Adrenal gland (tissue), 12 donors: ENCODE measurements around the gene ACACB. TPM values are rescaled to one million over a fixed set of nuclear protein-coding genes. Genes with fewer than 3 reads are reported as not detected.
A peak's percentile ranks its signal among the peaks of the same experiment; 100 is the strongest.

Experiments used
- DNase-seq, 7 donors: peaks; one replicate each; pipeline ENCODE4 v3.0.0-alpha.2; 2019 to 2020
- H3K27ac ChIP-seq, 5 donors: fragments of 200-600 bp; sonication (generic) in 4 of 5; 1 replicate in 3 of 5; 2 replicates in 2 of 5; pipeline versions ENCODE4 v1.5.1 to v1.8.0; 2016 to 2020; ENCODE audit warnings: mild to moderate bottlenecking in 1 of 5
- H3K27me3 ChIP-seq: fragments of 200-600 bp; 2 replicates; pipeline ENCODE4 v1.8.0; 2021
- H3K36me3 ChIP-seq, 2 donors: fragments of 200-600 bp; replicated peaks in 1 of 2; 1 replicate in 1 of 2; 2 replicates in 1 of 2; pipeline versions ENCODE4 v1.5.1 to v1.8.0; 2018 to 2022
- H3K4me1 ChIP-seq, 2 donors: fragments of 200-600 bp; replicated peaks in 1 of 2; 1 replicate in 1 of 2; 2 replicates in 1 of 2; pipeline versions ENCODE4 v1.5.1 to v1.8.0; 2018 to 2021
- H3K4me3 ChIP-seq, 4 donors: fragments of 200-600 bp; sonication (generic) in 3 of 4; one replicate each; pipeline ENCODE4 v1.5.1; 2016 to 2018
- H3K9me3 ChIP-seq, 3 donors: fragments of 200-600 bp; sonication (generic) in 1 of 3; replicated peaks in 1 of 3; 1 replicate in 2 of 3; 2 replicates in 1 of 3; pipeline versions ENCODE4 v1.5.1 to v1.8.0; 2016 to 2021
- CTCF ChIP-seq, 6 experiments: fragments of 450-650 bp in 4 of 6; fragments of 200-600 bp in 2 of 6; sonication (generic) in 1 of 6; IDR thresholded peaks; 1 replicate in 5 of 6; 2 replicates in 1 of 6; pipeline versions ENCODE4 v1.5.1 to v1.8.0; 2016 to 2021; ENCODE audit warnings: antibody characterized with exemption in 6 of 6, mild to moderate bottlenecking in 2 of 6, moderate library complexity in 1 of 6
- POLR2A ChIP-seq, 2 donors: fragments of 450-650 bp; IDR thresholded peaks; one replicate each; pipeline ENCODE4 v1.6.1; 2017; ENCODE audit warnings: antibody characterized with exemption in 2 of 2, mild to moderate bottlenecking in 2 of 2, moderate library complexity in 1 of 2
- WGBS, 4 donors: extraction: QIAGEN DNeasy Blood & Tissue Kit in 2 of 4; methylation state at CpG; one replicate each; pipeline versions ENCODE4 v1.1.5 to v1.1.7; 2013 to 2017; 5-methylcytosine and 5-hydroxymethylcytosine counted together
- intact Hi-C, 2 donors: fragments of 100-400 bp; cut with DNase I; formaldehyde crosslinking; loops; one replicate each; pipeline versions ENCODE4 v1.14.1 to v1.15.0; 2022 to 2023
- polyA plus RNA-seq, 3 donors: library from polyadenylated mRNA; stranded (reverse); fragments of 200-250 nt in 2 of 3; fragments of 350-450 nt in 1 of 3; fragmentation: Illumina TruSeq in 1 of 3; extraction: RNeasy Lipid Tissue Mini Kit (QIAGEN cat#74804) in 1 of 3; gene quantifications; one replicate each; pipeline ENCODE4 v1.2.3, GENCODE V29; 2013 to 2014
- total RNA-seq, 9 donors: library from RNA; depleted of rRNA in 4 of 9; stranded (reverse); fragments of >200 nt in 4 of 9; fragments of 120-200 nt in 1 of 9; fragmentation: NEBNext Ultra II Directional in 1 of 9; extraction: Animal tissue kit (Norgen Biotek cat#: 25700) in 1 of 9; gene quantifications; one replicate each; pipeline versions ENCODE4 v1.1.0 to v1.2.4, GENCODE V29; 2013 to 2023
- donor health status: healthy with polysubstance abuse.
- donor health status: Bipolar disorder and iron deficiency.
- donor health status: DM: yes; HTN: yes; CAD: no.
- donor health status: DM: no; HTN: no; CAD: no.
- donor health status: DM: no; HTN: no; CAD: no.
- donor health status: DM: yes; HTN: yes; CAD: no.

The ACACB gene
- total and polyA plus RNA-seq, 12 donors, result 35.5 to 143 (median 65.7) TPM

GRCh38 chr12:109097140-109097434 is 19.3 kb upstream of the ACACB start:
- no peak overlapping the region for H3K27ac ChIP-seq
- intact Hi-C loops, result no loop called here
- TF ChIP-seq CTCF (IDR thresholded peaks at IDR 0.05) (no peak), POLR2A (IDR thresholded peaks at IDR 0.05) (no peak)
- H3K4me1 ChIP-seq, result peaks cover 24 to 45% of the 10 kb centered on the region in 2 donors
- H3K36me3 ChIP-seq, result peaks cover 0 to 4% of the 10 kb centered on the region in 2 donors
- no peaks in the 10 kb centered on the region for H3K27me3 ChIP-seq
- H3K4me3 ChIP-seq, result no peak overlapping the region
- WGBS, 4 donors, result 29 to 61% (median 38%) methylated on average over 7 to 11 of the region's 11 CpGs
- DNase-seq, result no peak
- no peaks in the 10 kb centered on the region for H3K9me3 ChIP-seq

- 0 to 2% (median 0%) methylated on average over 7 to 71 of the region's 71 CpGs for whole genome bisulfite sequencing, 4 donors
Observed at GRCh38 chr12:109097435-109098182, 18.8 kb upstream of the ACACB start, which contains the start of gene UNG. Gene UNG, plus strand, starts transcription at chr12:109097597. Its CDS starts 83 bp downstream, at chr12:109097680.

GRCh38 chr12:109098183-109098604 is 18.2 kb upstream of the ACACB start:
- peak; percentile 77 to 88 (median 84) for DNase-seq
- peak overlapping the region; percentile 79 to 94 (median 89) for H3K27ac ChIP-seq
- TF ChIP-seq CTCF (IDR thresholded peaks at IDR 0.05) (no peak), POLR2A (IDR thresholded peaks at IDR 0.05) (peak; percentile 47 to 82)
- intact Hi-C loops, result no loop called here
- H3K4me1 ChIP-seq, result peaks cover 23 to 46% of the 10 kb centered on the region in 2 donors
- no peaks in the 10 kb centered on the region for H3K27me3 ChIP-seq
- WGBS, 4 donors, result 0 to 1% (median 0%) methylated on average over 11 to 32 of the region's 32 CpGs
- H3K9me3 ChIP-seq, result no peaks in the 10 kb centered on the region
- peak overlapping the region; percentile 23 to 71 (median 58) for H3K4me3 ChIP-seq
- H3K36me3 ChIP-seq, result peaks cover 0 to 15% of the 10 kb centered on the region in 2 donors

More at GRCh38 chr12:109097435-109098182, 18.8 kb upstream of the ACACB start, which contains the start of gene UNG:
- peaks cover 0 to 9% of the 10 kb centered on the region in 2 donors for H3K36me3 ChIP-seq
- peak within 1 kb of the TSS; percentile 23 to 71 (median 58) for H3K4me3 ChIP-seq
- peak within 1 kb of the TSS; percentile 79 to 94 (median 89) for H3K27ac ChIP-seq
- H3K9me3 ChIP-seq, result no peaks in the 10 kb centered on the region
- intact Hi-C loops, result no loop called here
- peaks cover 27 to 45% of the 10 kb centered on the region in 2 donors for H3K4me1 ChIP-seq
- TF ChIP-seq CTCF (IDR thresholded peaks at IDR 0.05), result no peak
- no peak for TF ChIP-seq POLR2A (IDR thresholded peaks at IDR 0.05)
- peak; percentile 98 to 99 (median 98) for DNase-seq
- no peaks in the 10 kb centered on the region for H3K27me3 ChIP-seq

GRCh38 chr12:109098651-109099050 is 17.7 kb upstream of the ACACB start:
- Histone ChIP-seq H3K27ac (peak overlapping the region; percentile 79 to 94 (median 89)), H3K9me3 (no peaks in the 10 kb centered on the region), H3K36me3 (peaks cover 0 to 20% of the 10 kb centered on the region in 2 donors), H3K4me3 (peak overlapping the region; percentile 23 to 71 (median 58)), H3K4me1 (peaks cover 23 to 46% of the 10 kb centered on the region in 2 donors), H3K27me3 (no peaks in the 10 kb centered on the region)
- TF ChIP-seq POLR2A (IDR thresholded peaks at IDR 0.05) (no peak), CTCF (IDR thresholded peaks at IDR 0.05) (no peak)
- 0 to 3% (median 2%) methylated on average over 5 to 8 of the region's 8 CpGs for WGBS, 4 donors
- intact Hi-C loops, result no loop called here
- peak in 1 of 7 donors; percentile 24 for DNase-seq
